Endometrial microvascular endothelial cells (primary cell): ENCODE results near the gene CTSZ. TPM values are rescaled to one million over a fixed set of nuclear protein-coding genes. Genes with fewer than 3 reads are reported as not detected.

Source experiments
- in situ Hi-C: cut with HindIII; loops from 2 replicates; pipeline ENCODE4 v1.10.0; 2017; ENCODE audit warnings: low sequenced_read_pairs, low pct_unique_long_range_greater_than_20kb; ENCODE audit errors: inconsistent ontology term
- total RNA-seq: library from RNA; depleted of rRNA; stranded (reverse); fragments of >200 nt; gene quantifications from one replicate; pipeline ENCODE4 v1.2.3, GENCODE V29; 2015; ENCODE audit errors: inconsistent ontology term

CTSZ gene
- total RNA-seq, 1 donor from 2014 or later: 226 TPM

GRCh38 chr20:59033093-59033492, 26.0 kb upstream of the CTSZ start:
- in situ Hi-C loops: no loop called here

DNA sequence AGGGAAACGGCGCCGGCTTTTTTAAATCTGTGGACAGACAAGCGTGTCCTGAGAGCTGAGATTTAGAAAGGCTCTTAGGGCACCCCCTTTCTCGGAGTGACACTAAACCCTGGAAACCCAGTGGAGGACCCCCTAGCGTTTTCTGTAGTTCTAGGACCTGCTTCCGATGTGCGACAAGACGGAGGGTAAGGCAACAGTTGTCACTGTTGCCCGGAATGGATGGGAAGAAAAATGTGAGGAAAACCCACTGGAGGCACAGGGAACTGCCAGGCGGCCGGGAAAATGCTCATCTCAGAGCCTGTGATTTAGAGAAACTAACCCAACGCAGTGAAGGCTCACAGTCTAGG, 25.6 kb upstream of the CTSZ start:
- in situ Hi-C loops: no loop called here

DNA sequence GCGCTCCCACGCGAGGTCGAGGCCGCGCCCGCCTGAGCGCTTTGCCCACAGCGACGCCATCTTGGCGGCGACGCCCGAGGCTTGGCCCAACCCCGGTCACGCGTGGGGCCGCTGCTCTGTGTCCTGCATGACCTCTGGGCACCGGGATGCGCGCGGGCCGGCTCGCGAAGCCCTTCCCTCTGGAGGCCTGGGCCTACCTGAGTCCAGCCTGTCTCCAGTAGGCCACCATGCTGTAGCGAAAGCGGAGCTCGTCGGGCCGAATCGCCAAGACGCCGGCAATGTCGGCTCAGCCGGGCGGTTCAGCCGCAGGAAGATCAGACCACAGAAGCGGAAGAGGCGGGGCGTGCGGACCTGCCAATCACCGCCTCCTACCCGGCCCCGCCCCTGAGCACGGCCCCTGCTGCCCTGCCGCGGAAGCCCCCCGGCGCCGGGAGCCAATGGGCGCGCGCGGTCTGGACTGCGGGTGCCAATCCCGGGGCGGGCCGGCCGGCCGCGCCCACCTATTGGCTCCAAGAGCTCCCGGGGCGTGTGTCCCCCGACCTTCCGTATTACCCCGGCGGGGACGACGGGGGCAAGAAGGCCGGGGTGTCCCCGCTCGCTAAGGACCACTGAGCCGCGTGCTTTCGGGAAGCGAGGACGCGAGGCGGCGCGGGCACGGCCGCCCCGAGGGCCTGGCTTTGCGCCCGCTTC, 25.1 kb upstream of the CTSZ start, which contains the start of gene ATP5F1E:
ATP5F1E (minus strand) TSS at position 313 of the 690 bp plus-strand sequence; CDS start at position 229, 84 bp downstream.
- in situ Hi-C loops: no loop called here

GRCh38 chr20:59031564-59032022, 24.5 kb upstream of the CTSZ start:
- in situ Hi-C loops: no loop called here

GRCh38 chr20:59030911-59031563, 24.0 kb upstream of the CTSZ start:
- in situ Hi-C loops: no loop called here

DNA sequence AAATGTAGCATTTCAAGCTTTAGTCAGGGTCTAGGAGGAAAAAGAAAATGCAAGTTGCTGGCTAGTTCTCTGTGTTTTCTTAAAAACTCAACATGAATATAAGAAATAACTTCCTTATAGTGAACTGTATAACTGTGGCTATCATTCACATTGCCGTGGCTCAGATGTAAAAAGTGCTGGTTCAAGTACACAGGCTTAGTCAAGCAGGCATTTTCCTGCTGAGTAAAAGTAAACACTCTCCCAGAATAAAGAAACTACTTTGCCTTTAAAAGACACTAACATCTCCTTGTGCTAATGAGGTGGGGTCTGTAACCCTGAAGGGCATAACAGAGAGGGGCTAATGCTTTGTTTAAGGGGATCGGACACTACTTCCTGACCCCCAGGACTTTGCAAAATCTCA, 21.8 kb upstream of the CTSZ start:
- in situ Hi-C loops: no loop called here

- in situ Hi-C loops: no loop called here
These were observed 20.8 kb upstream of the CTSZ start for GRCh38 chr20:59027741-59028320.

- in situ Hi-C loops: no loop called here
These were observed 20.1 kb upstream of the CTSZ start for GRCh38 chr20:59026904-59027740.

- in situ Hi-C loops: no loop called here
These were observed 18.5 kb upstream of the CTSZ start for GRCh38 chr20:59025511-59025910.

DNA sequence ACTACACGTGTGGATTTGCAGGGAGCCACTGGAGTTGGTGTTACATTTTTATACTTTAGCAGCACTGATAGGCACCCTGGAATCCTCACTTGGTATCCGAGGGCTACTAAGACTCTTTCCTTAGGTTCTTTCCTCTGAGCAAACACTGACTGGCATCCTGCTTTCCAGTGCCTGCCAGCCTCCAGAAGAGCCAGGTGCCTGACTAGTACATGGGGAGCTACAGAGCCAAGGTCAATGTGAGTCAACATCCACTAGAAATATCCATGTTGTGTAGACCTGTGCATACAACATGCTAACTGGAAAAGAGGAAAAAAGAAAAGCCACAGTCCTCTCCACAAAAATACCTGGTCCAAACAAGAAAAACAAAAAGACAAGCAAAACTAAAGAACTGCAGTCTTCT, 18.0 kb upstream of the CTSZ start:
- in situ Hi-C loops: no loop called here

GRCh38 chr20:59024111-59024530, 17.1 kb upstream of the CTSZ start:
- in situ Hi-C loops: loop anchor here (25.0 kb wide), 1 partner anchor 162 kb away; the partner anchor contains the start of genes GNAS and GNAS-AS1

- in situ Hi-C loops: loop anchor here (25.0 kb wide), 1 partner anchor 161 kb away; the partner anchor contains the start of genes GNAS and GNAS-AS1
These were observed 16.6 kb upstream of the CTSZ start for GRCh38 chr20:59023616-59024015.

DNA sequence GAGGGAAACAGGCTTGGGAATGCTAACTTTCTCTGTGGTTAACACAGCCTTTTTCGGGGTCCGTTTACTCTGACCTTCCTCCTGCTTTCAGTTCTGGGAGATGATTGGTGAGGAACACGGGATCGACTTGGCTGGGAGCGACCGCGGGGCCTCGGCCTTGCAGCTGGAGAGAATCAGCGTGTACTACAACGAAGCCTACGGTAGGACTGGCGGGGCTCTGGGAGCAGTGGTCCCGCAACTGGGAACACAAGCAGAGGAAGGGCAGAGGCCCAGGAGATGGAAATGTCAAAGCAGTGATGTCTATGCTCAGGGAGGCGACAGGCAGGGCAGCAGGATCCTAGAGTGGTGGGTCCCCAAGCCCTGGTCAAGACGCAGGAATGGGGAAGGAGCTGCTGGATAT, 15.7 kb upstream of the CTSZ start:
- in situ Hi-C loops: loop anchor here (25.0 kb wide), 1 partner anchor 160 kb away; the partner anchor contains the start of genes GNAS and GNAS-AS1

- in situ Hi-C loops: loop anchor here (25.0 kb wide), 1 partner anchor 159 kb away; the partner anchor contains the start of genes GNAS and GNAS-AS1
These were observed 14.0 kb upstream of the CTSZ start for GRCh38 chr20:59020938-59021551.

DNA sequence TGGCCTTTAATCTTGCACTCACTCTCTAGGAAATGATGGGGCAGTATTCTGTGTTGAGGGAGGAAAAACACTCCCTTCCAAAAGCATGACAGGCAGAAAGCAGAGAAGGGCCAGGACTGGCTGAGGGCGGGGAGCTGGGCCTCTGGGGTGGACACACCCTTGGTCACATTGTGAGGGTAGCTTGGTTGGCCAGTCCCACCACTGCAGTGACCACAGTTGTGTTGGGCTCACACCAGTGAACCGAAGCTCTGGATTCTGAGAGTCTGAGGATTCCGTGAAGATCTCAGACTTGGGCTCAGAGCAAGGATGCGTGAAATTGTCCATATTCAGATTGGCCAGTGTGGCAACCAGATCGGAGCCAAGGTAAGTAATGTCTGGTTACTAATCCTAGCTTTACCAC, 12.2 kb upstream of the CTSZ start, which contains the start of gene TUBB1:
TUBB1 (plus strand) TSS at position 213 of the 400 bp plus-strand sequence; CDS start at position 307, 94 bp downstream.
- in situ Hi-C loops: loop anchor here (25.0 kb wide), 1 partner anchor 157 kb away; the partner anchor contains the start of genes GNAS and GNAS-AS1

GRCh38 chr20:59018817-59019216, 11.8 kb upstream of the CTSZ start:
- in situ Hi-C loops: loop anchor here (25.0 kb wide), 1 partner anchor 157 kb away; the partner anchor contains the start of genes GNAS and GNAS-AS1

DNA sequence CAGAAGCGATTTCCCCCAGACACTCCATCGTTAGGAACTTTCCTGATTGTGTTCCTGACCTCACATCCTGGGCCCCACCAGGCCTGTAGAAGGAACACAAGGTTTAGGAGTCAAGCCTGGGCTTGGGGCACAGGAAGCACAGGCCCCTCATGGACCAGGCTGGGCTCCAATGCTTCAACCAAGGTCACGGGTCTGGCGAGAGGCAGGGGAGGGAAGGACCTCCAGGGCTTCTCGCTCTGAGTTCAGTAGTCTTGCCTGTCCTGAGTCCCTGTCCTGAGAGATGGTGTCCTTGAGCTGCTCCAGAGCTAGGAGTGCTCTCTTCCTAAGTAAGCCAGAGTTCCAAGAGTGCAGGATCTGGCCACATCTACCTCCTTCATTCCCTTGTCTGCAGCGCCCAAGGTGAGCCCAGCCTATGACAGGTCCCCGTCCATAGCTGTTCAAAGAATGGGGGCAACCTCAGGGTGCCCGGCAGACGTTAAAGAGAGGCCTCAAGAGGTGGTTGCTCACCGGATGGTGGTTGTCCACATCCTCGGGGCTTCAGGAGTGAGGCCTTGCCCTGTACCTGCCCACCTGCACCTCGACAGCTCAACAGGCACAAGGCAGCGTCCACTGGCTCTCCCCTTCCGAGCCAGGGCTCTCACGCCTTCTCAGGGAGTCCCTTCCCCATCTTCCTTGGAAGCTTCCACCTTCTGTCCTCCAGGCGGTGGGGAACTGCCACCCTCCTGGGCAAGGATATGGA, 10.6 kb upstream of the CTSZ start:
- in situ Hi-C loops: loop anchor here (25.0 kb wide), 1 partner anchor 155 kb away; the partner anchor contains the start of genes GNAS and GNAS-AS1
